Astrocyte (in vitro differentiated cells and primary cell): ENCODE results near the gene SULF2. TPM values are rescaled to one million over a fixed set of nuclear protein-coding genes. Genes with fewer than 3 reads are reported as not detected.

Source experiments
- DNase-seq: peaks from one replicate; pipeline ENCODE4 v3.0.0-alpha.2; 2010; ENCODE audit warnings: low read depth
- FAIRE-seq: peaks from 2 replicates; lab custom pipeline; 2011; peaks lifted over from hg19 to GRCh38; lab: Jason Lieb, UNC
- H2AFZ ChIP-seq: 2 replicates; pipeline ENCODE4 v1.6.0; 2012; ENCODE audit warnings: low read depth, low read length, inconsistent platforms
- H3K27ac ChIP-seq: 2 replicates; pipeline ENCODE4 v1.5.1; 2011; ENCODE audit warnings: low read depth, low read length, inconsistent platforms
- H3K27me3 ChIP-seq: 2 replicates; pipeline ENCODE4 v1.6.0; 2011; ENCODE audit warnings: low read length, inconsistent platforms; ENCODE audit not compliant: insufficient read depth
- H3K36me3 ChIP-seq: 2 replicates; pipeline ENCODE4 v1.5.1; 2011; ENCODE audit warnings: low read length, inconsistent platforms; ENCODE audit not compliant: insufficient read depth
- H3K4me1 ChIP-seq: 2 replicates; pipeline ENCODE4 v1.5.1; 2011; ENCODE audit warnings: low read length, inconsistent platforms; ENCODE audit not compliant: insufficient read depth
- H3K4me2 ChIP-seq: 2 replicates; pipeline ENCODE4 v1.6.0; 2012; ENCODE audit warnings: low read length, inconsistent platforms
- H3K4me3 ChIP-seq: 2 replicates; pipeline ENCODE4 v1.5.1; 2011; ENCODE audit warnings: low read depth, mild to moderate bottlenecking, low read length, inconsistent platforms; ENCODE audit not compliant: insufficient read depth
- H3K79me2 ChIP-seq: 2 replicates; pipeline ENCODE4 v1.6.0; 2012; ENCODE audit warnings: mild to moderate bottlenecking, low read length, inconsistent platforms; ENCODE audit not compliant: insufficient read depth
- H3K9ac ChIP-seq: 2 replicates; pipeline ENCODE4 v1.6.0; 2012; ENCODE audit warnings: mild to moderate bottlenecking, low read length, inconsistent platforms
- H3K9me3 ChIP-seq: 2 replicates; pipeline ENCODE4 v1.5.1; 2012; ENCODE audit warnings: low read depth, mild to moderate bottlenecking, low read length, inconsistent platforms; ENCODE audit not compliant: insufficient read depth
- H4K20me1 ChIP-seq: 2 replicates; pipeline ENCODE4 v1.6.0; 2012; ENCODE audit warnings: low read length, inconsistent platforms; ENCODE audit not compliant: insufficient read depth
- H3K27ac Mint-ChIP-seq: one replicate; pipeline ENCODE4 v1.8.0; 2021; ENCODE audit warnings: mild to moderate bottlenecking, mixed read lengths; ENCODE audit not compliant: unreplicated experiment
- H3K27me3 Mint-ChIP-seq: one replicate; pipeline ENCODE4 v1.8.0; 2021; ENCODE audit warnings: low read depth, mixed read lengths; ENCODE audit not compliant: unreplicated experiment
- H3K36me3 Mint-ChIP-seq: one replicate; pipeline ENCODE4 v1.8.0; 2021; ENCODE audit warnings: low read depth, mixed read lengths; ENCODE audit not compliant: unreplicated experiment
- H3K4me1 Mint-ChIP-seq: one replicate; pipeline ENCODE4 v1.8.0; 2021; ENCODE audit warnings: low read depth, mixed read lengths; ENCODE audit not compliant: unreplicated experiment
- H3K4me3 Mint-ChIP-seq: one replicate; pipeline ENCODE4 v1.8.0; 2021; ENCODE audit warnings: mild to moderate bottlenecking, moderate library complexity, mixed read lengths; ENCODE audit not compliant: unreplicated experiment
- H3K9me3 Mint-ChIP-seq: one replicate; pipeline ENCODE4 v1.8.0; 2021; ENCODE audit warnings: mild to moderate bottlenecking, mixed read lengths; ENCODE audit not compliant: unreplicated experiment
- CTCF ChIP-seq: IDR thresholded peaks from 2 replicates; pipeline ENCODE4 v1.5.1; 2011; ENCODE audit warnings: low read depth, mild to moderate bottlenecking, inconsistent platforms, low read length, moderate library complexity; ENCODE audit not compliant: insufficient read depth
- EZH2 ChIP-seq: IDR thresholded peaks from 2 replicates; pipeline ENCODE4 v1.6.1; 2012; ENCODE audit warnings: mild to moderate bottlenecking, low read length, inconsistent platforms; ENCODE audit not compliant: insufficient read depth
- total RNA-seq: library from RNA; stranded (reverse); gene quantifications from 2 replicates; pipeline ENCODE4 v1.2.1, GENCODE V29; 2021

SULF2 gene
- total RNA-seq, 1 donor from 2014 or later = 139 TPM

GRCh38 chr20:47678536-47678935 is 106.7 kb downstream of the SULF2 start:
- H3K27ac ChIP-seq = no peak overlapping the region
- H3K4me2 ChIP-seq = no peak overlapping the region
- Mint-ChIP-seq H3K36me3 (peaks cover 2% of the 10 kb centered on the region), H3K4me3 (no peak overlapping the region), H3K27me3 (peaks cover 2% of the 10 kb centered on the region), H3K27ac (no peak overlapping the region), H3K4me1 (peaks cover 8% of the 10 kb centered on the region), H3K9me3 (peaks cover 2% of the 10 kb centered on the region)
- H3K4me3 ChIP-seq = no peak overlapping the region
- no peaks in the 10 kb centered on the region for H3K9me3 ChIP-seq
- H3K36me3 ChIP-seq = no peaks in the 10 kb centered on the region
- TF ChIP-seq EZH2 (no peak), CTCF (no peak)
- no peaks in the 10 kb centered on the region for H4K20me1 ChIP-seq
- H2AFZ ChIP-seq = no peak overlapping the region
- peaks cover 3% of the 10 kb centered on the region for H3K4me1 ChIP-seq
- H3K79me2 ChIP-seq = no peaks in the 10 kb centered on the region
- FAIRE-seq (no peak), DNase-seq (no peak)
- H3K9ac ChIP-seq = no peak overlapping the region
- no peaks in the 10 kb centered on the region for H3K27me3 ChIP-seq

GRCh38 chr20:47677635-47678453 is 107.4 kb downstream of the SULF2 start:
- H2AFZ ChIP-seq = no peak overlapping the region
- H3K36me3 ChIP-seq = no peaks in the 10 kb centered on the region
- no peak for FAIRE-seq
- H3K79me2 ChIP-seq = no peaks in the 10 kb centered on the region
- H4K20me1 ChIP-seq = no peaks in the 10 kb centered on the region
- no peak overlapping the region for H3K9ac ChIP-seq
- peaks cover 3% of the 10 kb centered on the region for H3K4me1 ChIP-seq
- TF ChIP-seq EZH2 (no peak), CTCF (peak; percentile 56)
- no peaks in the 10 kb centered on the region for H3K27me3 ChIP-seq
- no peak overlapping the region for H3K27ac ChIP-seq
- H3K4me2 ChIP-seq = no peak overlapping the region
- Mint-ChIP-seq H3K27me3 (peaks cover 2% of the 10 kb centered on the region), H3K4me3 (no peak overlapping the region), H3K27ac (no peak overlapping the region), H3K4me1 (peaks cover 8% of the 10 kb centered on the region), H3K9me3 (no peaks in the 10 kb centered on the region), H3K36me3 (peaks cover 2% of the 10 kb centered on the region)
- H3K9me3 ChIP-seq = no peaks in the 10 kb centered on the region
- peak; percentile 16 for DNase-seq
- no peak overlapping the region for H3K4me3 ChIP-seq
